Testis (tissue), 3 donors: ENCODE data around the gene SUGP2. TPM values are rescaled to one million over a fixed set of nuclear protein-coding genes. Genes with fewer than 3 reads are reported as not detected.

Experiments
- DNase-seq: peaks from one replicate; pipeline ENCODE4 v3.0.0-alpha.2; 2019
- H3K27ac ChIP-seq, 2 donors: fragments of 200-600 bp; sonication (generic); one replicate each; pipeline ENCODE4 v1.5.1; 2019
- H3K27me3 ChIP-seq: fragments of 200-600 bp; sonication (generic); one replicate; pipeline ENCODE4 v1.5.1; 2019
- H3K36me3 ChIP-seq: fragments of 200-600 bp; sonication (generic); one replicate; pipeline ENCODE4 v1.5.1; 2017; ENCODE audit warnings: low read depth; ENCODE audit errors: missing control alignments
- H3K4me1 ChIP-seq: fragments of 200-600 bp; sonication (generic); one replicate; pipeline ENCODE4 v1.5.1; 2019
- H3K4me3 ChIP-seq, 2 donors: fragments of 200-600 bp; sonication (generic); one replicate each; pipeline ENCODE4 v1.5.1; 2017 to 2019
- H3K9me3 ChIP-seq: fragments of 200-600 bp; sonication (generic); one replicate; pipeline ENCODE4 v1.5.1; 2017
- CTCF ChIP-seq, 3 experiments: fragments of 450-650 bp in 2 of 3; fragments of 200-600 bp in 1 of 3; sonication (generic) in 1 of 3; IDR thresholded peaks; one replicate each; pipeline ENCODE4 v1.5.1; 2016 to 2019; ENCODE audit warnings: antibody characterized with exemption in 3 of 3, mild to moderate bottlenecking in 2 of 3, moderate library complexity in 1 of 3
- POLR2A ChIP-seq: fragments of 450-650 bp; IDR thresholded peaks from one replicate; pipeline ENCODE4 v1.6.1; 2017; ENCODE audit warnings: antibody characterized with exemption, mild to moderate bottlenecking, moderate library complexity
- WGBS, 2 donors: methylation state at CpG; one replicate each; pipeline ENCODE4 v1.1.5; 2018; 5-methylcytosine and 5-hydroxymethylcytosine counted together
- intact Hi-C: fragments of 100-400 bp; cut with DNase I; formaldehyde crosslinking; loops from one replicate; pipeline ENCODE4 v1.15.1; 2023; ENCODE audit warnings: low total_unique reads
- polyA plus RNA-seq: library from polyadenylated mRNA; stranded (reverse); fragments of 350-450 nt; fragmentation: Illumina TruSeq; extraction: RNeasy Lipid Tissue Mini Kit (QIAGEN cat#74804); gene quantifications from one replicate; pipeline ENCODE4 v1.2.3, GENCODE V29; 2014; ENCODE audit warnings: low read depth, low replicate concordance; ENCODE audit not compliant: insufficient read depth
- total RNA-seq, 2 donors: library from RNA; depleted of rRNA; stranded (reverse); fragments of >200 nt; gene quantifications; one replicate each; pipeline ENCODE4 v1.2.3, GENCODE V29; 2016

Gene SUGP2
- total and polyA plus RNA-seq, 3 donors from 2014 or later, result 176 to 331 (median 254) TPM

DNA sequence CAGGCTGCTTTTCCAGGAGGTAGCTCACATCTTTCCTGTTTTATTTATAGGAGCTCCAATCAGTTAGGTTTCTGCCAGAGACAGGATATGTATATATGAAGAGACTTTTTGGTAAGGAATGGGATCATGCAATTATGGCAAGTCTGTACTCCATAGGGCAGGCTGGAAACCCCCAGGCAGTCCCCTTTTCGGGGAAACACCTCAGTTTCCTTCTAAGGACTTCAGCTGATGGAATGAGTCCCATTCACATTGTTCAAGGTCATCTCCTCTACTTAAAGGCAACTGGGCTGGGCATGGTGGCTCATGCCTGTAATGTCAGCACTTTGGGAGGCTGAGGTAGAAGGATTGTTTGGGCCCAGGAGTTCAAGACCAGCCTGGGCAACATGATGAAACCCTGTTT, 19.6 kb upstream of the SUGP2 start:
- DNase-seq, result no peak
- 58 to 74% methylated on average over 1 of the region's 1 CpG for WGBS, 2 donors
- TF ChIP-seq POLR2A, result no peak
- TF ChIP-seq CTCF (IDR thresholded peaks at IDR 0.05), result no peak
- Histone ChIP-seq H3K27ac (no peak overlapping the region), H3K4me1 (no peaks in the 10 kb centered on the region), H3K36me3 (no peaks in the 10 kb centered on the region), H3K27me3 (no peaks in the 10 kb centered on the region), H3K9me3 (no peaks in the 10 kb centered on the region), H3K4me3 (no peak overlapping the region)
- intact Hi-C loops, result no loop called here

GRCh38 chr19:19051478-19052213, 18.3 kb upstream of the SUGP2 start:
- DNase-seq, result no peak
- TF ChIP-seq CTCF (IDR thresholded peaks at IDR 0.05) (no peak), POLR2A (no peak)
- Histone ChIP-seq H3K27me3 (no peaks in the 10 kb centered on the region), H3K9me3 (no peaks in the 10 kb centered on the region), H3K4me1 (no peaks in the 10 kb centered on the region), H3K27ac (no peak overlapping the region), H3K36me3 (no peaks in the 10 kb centered on the region), H3K4me3 (no peak overlapping the region)
- intact Hi-C loops, result no loop called here
- WGBS, 2 donors, result 93 to 100% methylated on average over 2 to 15 of the region's 20 CpGs

DNA sequence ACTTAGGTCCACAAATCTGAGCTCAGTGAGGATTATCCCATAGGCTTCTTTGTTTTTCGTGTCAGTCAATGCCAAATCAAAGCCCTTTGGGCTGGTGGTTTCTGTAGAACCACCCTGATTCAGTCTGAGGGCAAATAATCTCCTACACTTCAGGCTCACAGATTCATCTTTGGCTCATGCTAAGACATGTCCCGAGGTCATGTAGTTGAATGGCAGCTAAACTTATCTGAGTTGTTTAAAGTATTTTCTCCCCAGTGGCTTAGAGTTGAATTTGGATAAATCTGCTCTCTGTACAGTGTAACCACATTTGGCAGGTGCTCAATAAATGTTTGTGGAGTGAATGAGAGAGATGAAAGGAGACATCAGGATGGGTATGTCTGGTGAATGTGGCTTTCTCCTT, 17.4 kb upstream of the SUGP2 start:
- 94 to 97% methylated on average over 2 of the region's 2 CpGs for WGBS, 2 donors
- intact Hi-C loops, result no loop called here
- TF ChIP-seq CTCF (IDR thresholded peaks at IDR 0.05), result no peak
- TF ChIP-seq POLR2A, result no peak

GRCh38 chr19:19050104-19050503, 16.8 kb upstream of the SUGP2 start:
- H3K9me3 ChIP-seq, result no peaks in the 10 kb centered on the region
- WGBS, 2 donors, result 93 to 95% methylated on average over 4 of the region's 4 CpGs
- H3K27me3 ChIP-seq, result no peaks in the 10 kb centered on the region
- DNase-seq, result no peak
- TF ChIP-seq POLR2A, result no peak
- no peak for TF ChIP-seq CTCF (IDR thresholded peaks at IDR 0.05)
- H3K4me3 ChIP-seq, result no peak overlapping the region
- H3K4me1 ChIP-seq, result no peaks in the 10 kb centered on the region
- no peak overlapping the region for H3K27ac ChIP-seq
- intact Hi-C loops, result no loop called here
- H3K36me3 ChIP-seq, result no peaks in the 10 kb centered on the region

More for the DNA sequence above, 17.4 kb upstream of the SUGP2 start:
- no peak overlapping the region for H3K4me3 ChIP-seq
- no peaks in the 10 kb centered on the region for H3K9me3 ChIP-seq
- H3K36me3 ChIP-seq, result no peaks in the 10 kb centered on the region
- no peak for DNase-seq
- H3K27ac ChIP-seq, result no peak overlapping the region
- no peaks in the 10 kb centered on the region for H3K27me3 ChIP-seq
- no peaks in the 10 kb centered on the region for H3K4me1 ChIP-seq

DNA sequence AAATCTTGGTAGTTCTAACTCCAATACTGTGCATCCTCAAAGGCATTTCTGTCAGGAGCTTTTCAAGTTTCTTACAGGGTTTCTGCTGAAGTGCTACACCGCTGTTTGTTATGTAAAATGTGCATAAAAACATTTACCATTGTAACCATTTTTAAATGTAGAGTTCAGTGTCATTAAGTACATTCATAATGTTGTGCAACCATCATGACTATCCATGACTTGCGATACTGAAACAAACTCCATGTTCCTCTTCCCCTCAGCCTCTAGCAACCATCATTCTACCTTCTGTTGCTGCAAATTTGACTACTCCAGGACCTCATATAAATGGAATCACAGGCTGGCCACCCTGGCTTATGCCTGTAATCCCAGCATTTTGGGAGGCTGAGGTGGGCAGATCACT, 16.1 kb upstream of the SUGP2 start:
- Histone ChIP-seq H3K9me3 (no peaks in the 10 kb centered on the region), H3K36me3 (no peaks in the 10 kb centered on the region), H3K4me3 (no peak overlapping the region), H3K27me3 (no peaks in the 10 kb centered on the region), H3K4me1 (no peaks in the 10 kb centered on the region), H3K27ac (no peak overlapping the region)
- 94% methylated on average over 2 of the region's 2 CpGs for WGBS, 2 donors
- intact Hi-C loops, result no loop called here
- TF ChIP-seq POLR2A (no peak), CTCF (IDR thresholded peaks at IDR 0.05) (no peak)
- no peak for DNase-seq
